K562 (cell line): ENCODE results near the gene CHAC1. TPM values are rescaled to one million over a fixed set of nuclear protein-coding genes. Genes with fewer than 3 reads are reported as not detected.
A peak's percentile ranks its signal among the peaks of the same experiment; 100 is the strongest.

Experiments
- ATAC-seq: fragments of 200-7000 bp; cut with Tn5 transposase; 3 replicates; pipeline ENCODE4 v1.9.1; 2020; ENCODE audit warnings: moderate library complexity
- BruUV-seq: library from RNA; stranded (reverse); fragments of 400-500 nt; replicated peaks from 2 replicates; lab custom pipeline; 2021; lab: Mats Ljungman, UMichigan
- CTCF ChIA-PET: fragments of 300-600 bp; formaldehyde crosslinking; extraction: SDS; loops from one replicate; lab custom pipeline; 2021; ENCODE audit warnings: low intra/inter-chr PET ratio; lab: Yijun Ruan, JAX
- POLR2A ChIA-PET: fragments of 300-600, 350-650 bp; sonication (Branson Sonifier 250); formaldehyde crosslinking; extraction: SDS; loops from one replicate; lab custom pipeline; 2021; ENCODE audit warnings: antibody characterized with exemption, inconsistent platforms; lab: Yijun Ruan, JAX
- DNase-seq, 4 experiments: peaks; one replicate each; pipeline versions ENCODE4 v3.0.0 to v3.0.0-alpha.2; 2011 to 2018; ENCODE audit warnings: low spot score in 3 of 4, mixed read lengths in 3 of 4; ENCODE audit errors: extremely low read depth in 1 of 4
- FAIRE-seq: peaks from 2 replicates; lab custom pipeline; 2011; peaks lifted over from hg19 to GRCh38; lab: Jason Lieb, UNC
- H2AFZ ChIP-seq: 2 replicates; pipeline ENCODE4 v1.6.0; 2011; ENCODE audit warnings: low read depth, low read length, control low read depth, inconsistent platforms
- H3K27ac ChIP-seq: fragments of 200-600 bp; 3 replicates; pipeline ENCODE4 v1.8.0; 2011; ENCODE audit warnings: low read depth, mild to moderate bottlenecking, control low read depth, inconsistent platforms, low read length, moderate library complexity, mixed read lengths; ENCODE audit errors: extremely low read depth
- H3K27me3 ChIP-seq, 2 experiments: fragments of 300-600 bp in 1 of 2; 2 replicates in 1 of 2; 3 replicates in 1 of 2; pipeline versions ENCODE4 v1.6.0 to v1.8.0; 2011; ENCODE audit warnings: inconsistent platforms in 2 of 2, low read length in 2 of 2, mild to moderate bottlenecking in 1 of 2, mixed read lengths in 1 of 2, moderate library complexity in 1 of 2; ENCODE audit not compliant: control insufficient read depth in 2 of 2, insufficient read depth in 2 of 2
- H3K36me3 ChIP-seq: fragments of 300-600 bp; 3 replicates; pipeline ENCODE4 v1.8.0; 2011; ENCODE audit warnings: mild to moderate bottlenecking, low read length, inconsistent platforms; ENCODE audit not compliant: control insufficient read depth, insufficient read depth
- H3K4me1 ChIP-seq, 2 experiments: fragments of 200-600 bp in 1 of 2; replicated peaks in 1 of 2; 2 replicates in 1 of 2; 3 replicates in 1 of 2; pipeline versions ENCODE4 v1.5.1 to v1.8.0; 2011; ENCODE audit warnings: inconsistent platforms in 2 of 2, low read length in 2 of 2, mild to moderate bottlenecking in 1 of 2, mixed read lengths in 1 of 2, moderate library complexity in 1 of 2; ENCODE audit not compliant: control insufficient read depth in 2 of 2, insufficient read depth in 2 of 2
- H3K4me2 ChIP-seq: 2 replicates; pipeline ENCODE4 v1.6.1; 2011; ENCODE audit warnings: low read length, control low read depth, inconsistent platforms, mixed read lengths; ENCODE audit not compliant: insufficient read depth
- H3K4me3 ChIP-seq: fragments of 200-600 bp; sonication (generic), shearing (Covaris generic); 2 replicates; pipeline ENCODE4 v1.5.1; 2016; ENCODE audit warnings: control low read depth, inconsistent platforms
- H3K79me2 ChIP-seq: fragments of 200-600 bp; 3 replicates; pipeline ENCODE4 v1.8.0; 2011; ENCODE audit warnings: low read length, inconsistent platforms; ENCODE audit not compliant: control insufficient read depth, insufficient read depth
- H3K9ac ChIP-seq, 2 experiments: 2 replicates each; pipeline versions ENCODE4 v1.6.0 to v1.6.1; 2011; ENCODE audit warnings: low read depth in 2 of 2, low read length in 2 of 2, control low read depth in 1 of 2, inconsistent platforms in 1 of 2, mild to moderate bottlenecking in 1 of 2, mixed read lengths in 1 of 2; ENCODE audit not compliant: insufficient read depth in 1 of 2
- H3K9me1 ChIP-seq: one replicate; pipeline ENCODE4 v1.6.0; 2011; ENCODE audit warnings: inconsistent platforms, mild to moderate bottlenecking, low read length, moderate library complexity; ENCODE audit not compliant: control insufficient read depth, insufficient read depth
- H3K9me3 ChIP-seq: replicated peaks from 2 replicates; pipeline ENCODE4 v1.5.1; 2011; ENCODE audit warnings: low read depth, low read length, inconsistent platforms; ENCODE audit not compliant: control insufficient read depth, insufficient read depth
- H4K20me1 ChIP-seq: replicated peaks from 2 replicates; pipeline ENCODE4 v1.6.1; 2011; ENCODE audit warnings: low read length, inconsistent platforms, mixed read lengths; ENCODE audit not compliant: control insufficient read depth, insufficient read depth
- ELF4 ChIP-seq: fragments of 450-650 bp; formaldehyde crosslinking; IDR thresholded peaks from 2 replicates; pipeline ENCODE4 v1.4.0; 2022; ENCODE audit warnings: missing genetic modification characterization
- ESRRB ChIP-seq: fragments of 250-450 bp; sonication (Bioruptor Pico); IDR thresholded peaks from 2 replicates; pipeline ENCODE4 v1.5.0; 2020; ENCODE audit warnings: mild to moderate bottlenecking, moderate library complexity, borderline replicate concordance
- ETV6 ChIP-seq, 3 experiments: fragments of 150-350 bp in 1 of 3; sonication (generic) in 1 of 3; formaldehyde crosslinking in 1 of 3; IDR thresholded peaks; 2 replicates each; pipeline versions ENCODE4 v1.6.1 to v1.8.0; 2014 to 2022; ENCODE audit warnings: borderline replicate concordance in 2 of 3, low read depth in 2 of 3, antibody characterized with exemption in 1 of 3, low read length in 1 of 3, mild to moderate bottlenecking in 1 of 3, missing genetic modification reagents in 1 of 3
- NR1H2 ChIP-seq: sonication (generic); formaldehyde crosslinking; IDR thresholded peaks from 2 replicates; pipeline ENCODE4 v1.4.0; 2020; ENCODE audit warnings: mild to moderate bottlenecking, missing genetic modification reagents
- ZNF282 ChIP-seq: sonication (generic); formaldehyde crosslinking; IDR thresholded peaks from 2 replicates; pipeline ENCODE4 v1.8.1; 2023; ENCODE audit warnings: missing genetic modification reagents
- WGBS: fragments of 100-300 bp; shearing (Covaris generic); methylation state at CpG from one replicate; pipeline ENCODE4 v1.1.6; 2016; ENCODE audit warnings: low coverage, mixed read lengths; ENCODE audit not compliant: insufficient coverage; ENCODE audit errors: missing lambda C conversion rate; 5-methylcytosine and 5-hydroxymethylcytosine counted together
- in situ Hi-C: fragments of 300-500 bp; cut with MboI; formaldehyde crosslinking; loops from 4 replicates; pipeline ENCODE4 v1.15.0; 2018; ENCODE audit warnings: inconsistent platforms, mixed read lengths
- intact Hi-C: fragments of 100-400 bp; cut with micrococcal nuclease; formaldehyde crosslinking; loops from 2 replicates; pipeline ENCODE4 v1.14.2; 2022
- polyA plus RNA-seq, 8 experiments: library from polyadenylated mRNA; depleted of rRNA in 4 of 8; stranded (reverse) in 5 of 8; unstranded in 3 of 8; fragments of >200 nt; fragmentation: Nextera tagmentation in 2 of 8; fragmentation: Illumina TruSeq in 1 of 8; extraction: Ambion mirVana in 2 of 8; extraction: Trizol in 1 of 8; gene quantifications; 2 replicates each; pipeline versions ENCODE4 v1.2.1 to v1.2.3, GENCODE V29; 2011 to 2014; ENCODE audit warnings: inconsistent platforms in 1 of 8, missing spikeins in 1 of 8
- total RNA-seq, 7 experiments: library from RNA; depleted of rRNA in 6 of 7; stranded (reverse); fragments of >200 nt in 6 of 7; fragmentation: Illumina TruSeq in 2 of 7; extraction: Trizol in 2 of 7; gene quantifications; 2 replicates each; pipeline versions ENCODE4 v1.2.1 to v1.2.3, GENCODE V29; 2011 to 2021; ENCODE audit warnings: low replicate concordance in 1 of 7
- TF ChIP-seq, protein P1 (sequence below): sonication (generic); formaldehyde crosslinking; IDR thresholded peaks from 2 replicates; pipeline ENCODE4 v1.8.0; 2022; ENCODE audit warnings: mild to moderate bottlenecking, missing genetic modification reagents, borderline replicate concordance
- TF ChIP-seq, protein P2 (sequence below), 2 experiments: fragments of 450-650 bp; IDR thresholded peaks; 2 replicates each; pipeline ENCODE4 v1.6.1; 2016; ENCODE audit warnings: mild to moderate bottlenecking in 2 of 2, borderline replicate concordance in 1 of 2, low read depth in 1 of 2, moderate library complexity in 1 of 2

Gene CHAC1
- total and polyA plus RNA-seq, 9 of the 15 experiments (the other 6 are each of a cell fraction or from before 2014, with no cell fraction given): 0.47 to 39.0 (median 7.5) TPM

DNA sequence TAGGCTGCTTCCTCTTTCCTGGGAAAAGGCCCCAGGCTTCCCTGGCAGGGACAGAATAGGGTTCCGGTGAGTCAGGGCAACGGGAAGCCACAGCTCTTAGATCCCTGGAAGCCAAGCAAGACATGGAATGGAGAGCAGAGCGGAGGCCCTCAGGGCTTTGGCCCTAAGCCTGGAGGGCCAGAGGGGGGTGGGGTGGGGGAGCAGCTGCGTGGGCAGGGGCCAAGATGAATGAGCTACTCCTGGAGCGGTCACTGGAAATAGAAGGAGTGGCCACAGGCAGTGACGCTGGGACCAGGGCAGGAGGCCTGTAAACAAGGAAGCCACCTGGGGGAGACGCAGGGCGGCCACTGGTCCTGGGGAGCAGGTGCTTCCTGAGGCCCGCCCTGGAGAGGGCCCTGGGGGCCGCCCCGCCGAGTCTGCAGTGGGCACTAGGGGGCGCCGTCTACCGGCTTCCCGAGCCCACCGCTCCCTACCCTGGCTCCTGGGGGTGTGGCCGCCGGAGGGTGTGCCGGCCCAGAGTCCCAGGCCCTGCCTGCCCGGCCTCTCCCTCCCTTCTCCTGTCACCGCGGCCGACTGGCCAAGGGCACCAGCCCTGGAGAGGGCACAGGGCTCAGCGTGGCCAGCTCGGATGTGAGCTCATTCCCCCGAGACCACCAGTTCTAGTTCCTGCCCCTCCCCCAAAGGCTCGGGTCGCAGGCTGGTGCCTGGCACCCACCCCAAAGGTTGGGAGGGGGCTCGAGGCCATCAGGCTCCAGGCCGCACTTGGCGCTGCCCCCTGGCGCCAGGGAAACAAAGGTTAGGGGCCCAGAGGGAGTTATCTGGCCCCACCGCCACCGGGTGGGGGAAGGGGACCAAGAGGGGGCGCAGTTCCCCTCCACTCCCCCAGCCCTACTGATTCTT, 46.9 kb upstream of the CHAC1 start:
- in situ Hi-C loops (loop anchor here (5.0 kb wide), 1 partner anchor 116 kb away; no protein-coding TSS in a partner anchor), intact Hi-C loops (loop anchor here (1.0 to 5.0 kb wide), 2 partner anchors 61 to 116 kb away; no protein-coding TSS in a partner anchor)
- WGBS: 7% methylated on average over 25 of the region's 36 CpGs
- peak; percentile 99 for ATAC-seq
- Histone ChIP-seq H3K27me3 (no peaks in the 10 kb centered on the region), H3K4me1 (peaks cover 11 to 27% of the 10 kb centered on the region in 2 experiments; a peak in 4 of 5 replicates), H3K4me3 (peak overlapping the region; percentile 34), H3K9me1 (no peaks in the 10 kb centered on the region), H4K20me1 (peaks cover 23% of the 10 kb centered on the region; the same call in 1 of the 2 replicates), H3K9ac (peak overlapping the region; percentile 38 to 92; a peak in 3 of 4 replicates), H3K36me3 (peaks cover 23% of the 10 kb centered on the region; the same call in 2 of the 3 replicates), H3K27ac (peak overlapping the region; percentile 52; the same call in 2 of the 3 replicates), H3K4me2 (peak overlapping the region; percentile 76), H3K79me2 (no peaks in the 10 kb centered on the region), H2AFZ (peak overlapping the region; percentile 78), H3K9me3 (no peaks in the 10 kb centered on the region)
- ChIA-PET CTCF (interaction anchor here (0.6 to 5.5 kb wide), 7 partner anchors 12 to 426 kb away, joined by 3 to 74 read pairs (median 3); partner anchors contain the start of genes OIP5 and VPS18), POLR2A (interaction anchor here (1.0 kb wide), 1 partner anchor 113 kb away, joined by 4 read pairs; no protein-coding TSS in a partner anchor)
- FAIRE-seq: peak; percentile 44
- no TSS peak for BruUV-seq
- peak; percentile 90 to 96 (median 94) for DNase-seq
- TF ChIP-seq, protein P1, sequence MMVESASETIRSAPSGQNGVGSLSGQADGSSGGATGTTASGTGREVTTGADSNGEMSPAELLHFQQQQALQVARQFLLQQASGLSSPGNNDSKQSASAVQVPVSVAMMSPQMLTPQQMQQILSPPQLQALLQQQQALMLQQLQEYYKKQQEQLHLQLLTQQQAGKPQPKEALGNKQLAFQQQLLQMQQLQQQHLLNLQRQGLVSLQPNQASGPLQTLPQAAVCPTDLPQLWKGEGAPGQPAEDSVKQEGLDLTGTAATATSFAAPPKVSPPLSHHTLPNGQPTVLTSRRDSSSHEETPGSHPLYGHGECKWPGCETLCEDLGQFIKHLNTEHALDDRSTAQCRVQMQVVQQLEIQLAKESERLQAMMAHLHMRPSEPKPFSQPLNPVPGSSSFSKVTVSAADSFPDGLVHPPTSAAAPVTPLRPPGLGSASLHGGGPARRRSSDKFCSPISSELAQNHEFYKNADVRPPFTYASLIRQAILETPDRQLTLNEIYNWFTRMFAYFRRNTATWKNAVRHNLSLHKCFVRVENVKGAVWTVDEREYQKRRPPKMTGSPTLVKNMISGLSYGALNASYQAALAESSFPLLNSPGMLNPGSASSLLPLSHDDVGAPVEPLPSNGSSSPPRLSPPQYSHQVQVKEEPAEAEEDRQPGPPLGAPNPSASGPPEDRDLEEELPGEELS (CRISPR knock-in tag): no peak
- TF ChIP-seq ELF4 (CRISPR knock-in tag) (no peak), NR1H2 (CRISPR knock-in tag) (no peak), ETV6 (IDR thresholded peaks at IDR 0.05; ENCODE audit: borderline replicate concordance in 1 of 2, low read depth in 2 of 2, low read length in 1 of 2) (peak in 1 of 2 experiments; percentile 74; a peak in 3 of 4 replicates), ETV6 (CRISPR knock-in tag; IDR thresholded peaks at IDR 0.05; ENCODE audit: borderline replicate concordance) (no peak), ESRRB (no peak), ZNF282 (CRISPR knock-in tag) (no peak)
- TF ChIP-seq, protein P2, sequence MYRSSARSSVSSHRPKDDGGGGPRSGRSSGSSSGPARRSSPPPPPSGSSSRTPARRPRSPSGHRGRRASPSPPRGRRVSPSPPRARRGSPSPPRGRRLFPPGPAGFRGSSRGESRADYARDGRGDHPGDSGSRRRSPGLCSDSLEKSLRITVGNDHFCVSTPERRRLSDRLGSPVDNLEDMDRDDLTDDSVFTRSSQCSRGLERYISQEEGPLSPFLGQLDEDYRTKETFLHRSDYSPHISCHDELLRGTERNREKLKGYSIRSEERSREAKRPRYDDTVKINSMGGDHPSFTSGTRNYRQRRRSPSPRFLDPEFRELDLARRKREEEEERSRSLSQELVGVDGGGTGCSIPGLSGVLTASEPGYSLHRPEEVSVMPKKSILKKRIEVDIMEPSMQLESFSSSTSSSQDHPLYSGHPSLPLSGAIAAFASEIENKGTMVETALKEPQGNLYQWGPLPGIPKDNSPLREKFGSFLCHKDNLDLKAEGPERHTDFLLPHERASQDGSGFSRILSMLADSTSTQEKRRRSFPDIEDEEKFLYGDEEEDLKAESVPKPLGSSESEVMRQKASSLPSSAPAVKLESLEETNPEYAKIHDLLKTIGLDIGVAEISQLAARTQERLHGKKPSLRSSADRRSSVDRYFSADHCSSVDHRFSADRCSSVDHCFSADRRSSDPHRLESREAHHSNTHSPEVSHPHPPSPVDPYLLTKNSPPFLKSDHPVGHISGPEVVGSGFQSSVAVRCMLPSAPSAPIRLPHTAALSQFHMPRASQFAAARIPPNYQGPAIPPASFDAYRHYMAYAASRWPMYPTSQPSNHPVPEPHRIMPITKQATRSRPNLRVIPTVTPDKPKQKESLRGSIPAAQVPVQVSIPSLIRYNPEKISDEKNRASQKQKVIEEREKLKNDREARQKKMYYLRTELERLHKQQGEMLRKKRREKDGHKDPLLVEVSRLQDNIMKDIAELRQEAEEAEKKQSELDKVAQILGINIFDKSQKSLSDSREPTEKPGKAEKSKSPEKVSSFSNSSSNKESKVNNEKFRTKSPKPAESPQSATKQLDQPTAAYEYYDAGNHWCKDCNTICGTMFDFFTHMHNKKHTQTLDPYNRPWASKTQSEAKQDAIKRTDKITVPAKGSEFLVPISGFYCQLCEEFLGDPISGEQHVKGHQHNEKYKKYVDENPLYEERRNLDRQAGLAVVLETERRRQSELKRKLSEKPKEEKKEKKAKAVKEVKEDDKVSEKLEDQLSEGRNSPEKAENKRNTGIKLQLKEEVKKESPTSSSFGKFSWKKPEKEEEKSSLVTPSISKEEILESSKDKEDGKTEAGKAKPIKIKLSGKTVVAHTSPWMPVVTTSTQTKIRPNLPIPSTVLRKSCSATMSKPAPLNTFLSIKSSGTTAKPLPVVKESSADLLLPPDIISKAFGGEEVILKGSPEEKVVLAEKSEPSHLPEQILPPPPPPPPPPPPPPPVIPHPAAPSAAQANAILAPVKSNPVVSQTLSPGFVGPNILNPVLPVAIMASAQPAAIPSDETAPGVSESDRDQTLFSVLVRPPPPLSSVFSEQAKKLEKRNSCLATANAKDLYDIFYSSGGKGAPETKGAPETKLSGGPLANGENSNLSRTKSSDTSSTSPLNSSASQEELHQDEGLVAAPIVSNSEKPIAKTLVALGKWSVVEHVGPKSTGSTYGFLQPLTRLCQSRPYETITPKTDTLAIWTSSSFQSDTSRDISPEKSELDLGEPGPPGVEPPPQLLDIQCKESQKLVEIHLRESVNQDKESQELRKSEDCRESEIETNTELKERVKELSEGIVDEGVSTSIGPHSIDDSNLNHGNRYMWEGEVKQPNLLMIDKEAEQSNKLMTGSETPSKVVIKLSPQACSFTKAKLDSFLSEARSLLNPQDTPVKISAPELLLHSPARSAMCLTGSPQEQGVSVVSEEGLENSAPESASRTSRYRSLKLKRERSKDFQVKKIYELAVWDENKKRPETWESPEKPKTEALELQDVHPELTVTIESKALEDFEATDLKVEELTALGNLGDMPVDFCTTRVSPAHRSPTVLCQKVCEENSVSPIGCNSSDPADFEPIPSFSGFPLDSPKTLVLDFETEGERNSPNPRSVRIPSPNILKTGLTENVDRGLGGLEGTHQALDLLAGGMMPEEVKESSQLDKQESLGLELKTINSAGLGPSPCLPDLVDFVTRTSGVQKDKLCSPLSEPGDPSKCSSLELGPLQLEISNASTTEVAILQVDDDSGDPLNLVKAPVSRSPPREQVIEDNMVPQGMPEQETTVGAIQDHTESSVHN (IDR thresholded peaks at IDR 0.05; ENCODE audit: borderline replicate concordance in 1 of 2, low read depth in 1 of 2): no peak
